ENCODE data around the gene RNU6-7. TPM values are rescaled to one million over a fixed set of nuclear protein-coding genes. Genes with fewer than 3 reads are reported as not detected.

Gene RNU6-7
- total RNA-seq, 1 experiment from 2014 or later = not detected

- Mint-ChIP-seq H3K27me3 (ENCODE audit: low read depth) (peaks cover 2% of the 10 kb centered on the region), H3K27ac (no peak overlapping the region), H3K9me3 (no peaks in the 10 kb centered on the region; a peak in 1 of 5 replicates), H3K4me3 (no peak overlapping the region), H3K4me1 (peaks cover 7 to 11% of the 10 kb centered on the region in 2 experiments), H3K36me3 (ENCODE audit: insufficient read depth in 1 of 3, low read depth in 3 of 3) (no peaks in the 10 kb centered on the region)
- H4K8ac ChIP-seq (replicated peaks; ENCODE audit: insufficient read length, low read depth, low read length) = no peak overlapping the region
- H3K23me2 ChIP-seq (ENCODE audit: insufficient read length, low read depth, low read length, poor library complexity, severe bottlenecking) = peaks cover 8% of the 10 kb centered on the region
- no peak for TF ChIP-seq CTCF (conservative IDR thresholded peaks at IDR 0.05)
- no peaks in the 10 kb centered on the region for H4K20me1 ChIP-seq (ENCODE audit: control insufficient read depth, insufficient read depth, insufficient read length)
- no peak overlapping the region for H3K14ac ChIP-seq (ENCODE audit: insufficient read depth, low read length)
- H2BK15ac ChIP-seq (ENCODE audit: low read depth, low read length) = no peak overlapping the region
- H3K18ac ChIP-seq (ENCODE audit: insufficient read length, low read depth, low read length) = no peak overlapping the region
- H3K27me3 ChIP-seq (ENCODE audit: insufficient read depth, low read length) = no peaks in the 10 kb centered on the region
- no peaks in the 10 kb centered on the region for H3K79me2 ChIP-seq (ENCODE audit: insufficient read depth, low read length)
- no peak overlapping the region for H2BK120ac ChIP-seq (ENCODE audit: low read depth, low read length, poor library complexity, severe bottlenecking)
- H2AFZ ChIP-seq (ENCODE audit: low read length) = no peak overlapping the region
- H3K4ac ChIP-seq (ENCODE audit: low read depth, low read length) = no peak overlapping the region
- no peak overlapping the region for H3K4me2 ChIP-seq (ENCODE audit: insufficient read depth, insufficient read length, low read length)
- no peaks in the 10 kb centered on the region for H3K4me1 ChIP-seq (ENCODE audit: insufficient read depth, low read length)
- no peak overlapping the region for H4K5ac ChIP-seq (ENCODE audit: insufficient read length, low read depth, low read length)
- no peak overlapping the region for H4K91ac ChIP-seq (ENCODE audit: insufficient read length, low read depth, low read length)
- no peak overlapping the region for H2BK20ac ChIP-seq (ENCODE audit: low read depth, low read length, poor library complexity, severe bottlenecking)
- H2AK5ac ChIP-seq (ENCODE audit: insufficient read length, low read length) = no peak overlapping the region
- H3K23ac ChIP-seq (ENCODE audit: insufficient read length, low read depth, low read length) = no peak overlapping the region
- H3K79me1 ChIP-seq (ENCODE audit: insufficient read depth, low read depth, low read length, poor library complexity, severe bottlenecking) = no peaks in the 10 kb centered on the region
- no peak overlapping the region for H3K27ac ChIP-seq (ENCODE audit: insufficient read length, low read depth, low read length)
- no peak overlapping the region for H2BK12ac ChIP-seq (ENCODE audit: insufficient read length, low read depth, low read length)
- no peak overlapping the region for H3K56ac ChIP-seq (ENCODE audit: insufficient read length, low read depth, low read length)
- H2BK5ac ChIP-seq (ENCODE audit: insufficient read length, low read length) = no peak overlapping the region
- H3T11ph ChIP-seq (ENCODE audit: low read length) = no peak overlapping the region
- no peaks in the 10 kb centered on the region for H3K9me3 ChIP-seq (ENCODE audit: control insufficient read depth, low read depth, low read length)
- DNase-seq = no peak
- WGBS (ENCODE audit: extremely low coverage, insufficient read length, low lambda C conversion rate) = no CpG with 5 or more reads among the region's 1 CpG
- H3K9ac ChIP-seq (ENCODE audit: extremely low read depth, insufficient read length, low read length) = no peak overlapping the region
Measured at GRCh38 chr14:32197919-32198318, 3.9 kb upstream of the RNU6-7 start.
